IMR-90 (cell line): Measurements from ENCODE around the gene KLHL30. TPM values are rescaled to one million over a fixed set of nuclear protein-coding genes. Genes with fewer than 3 reads are reported as not detected.

Source experiments
- ATAC-seq: fragments of 200-7000 bp; cut with Tn5 transposase; 2 replicates; pipeline ENCODE4 v1.9.1; 2020; ENCODE audit warnings: low read depth, mild to moderate bottlenecking, moderate library complexity
- BruUV-seq: library from RNA; stranded (reverse); fragments of 400-500 nt; replicated peaks from 2 replicates; lab custom pipeline; 2021; lab: Mats Ljungman, UMichigan
- CTCF ChIA-PET: fragments of 300-600 bp; formaldehyde crosslinking; extraction: SDS; loops from one replicate; lab custom pipeline; 2021; ENCODE audit warnings: antibody characterized with exemption; lab: Yijun Ruan, JAX
- POLR2A ChIA-PET: fragments of 300-600 bp; sonication (Branson Sonifier 250); formaldehyde crosslinking; loops from one replicate; lab custom pipeline; 2022; ENCODE audit warnings: antibody characterized with exemption; ENCODE audit not compliant: unreplicated experiment; lab: Charles Lee
- DNase-seq: peaks from one replicate; pipeline ENCODE4 v3.0.0; 2013
- H2AFZ ChIP-seq: replicated peaks from 2 replicates; pipeline ENCODE3; 2013; ENCODE audit warnings: low read length, mild to moderate bottlenecking; ENCODE audit not compliant: poor library complexity
- H2AK5ac ChIP-seq: 2 replicates; pipeline ENCODE4 v1.6.1; 2013; ENCODE audit warnings: low read depth, low read length, inconsistent platforms
- H2AK9ac ChIP-seq: replicated peaks from 2 replicates; pipeline ENCODE3; 2013; ENCODE audit warnings: mild to moderate bottlenecking, low read depth, low read length, moderate library complexity; ENCODE audit not compliant: poor library complexity
- H2BK120ac ChIP-seq: 2 replicates; pipeline ENCODE4 v1.6.1; 2013; ENCODE audit warnings: low read depth, low read length, inconsistent platforms
- H2BK15ac ChIP-seq: 3 replicates; pipeline ENCODE4 v1.6.1; 2013; ENCODE audit warnings: low read depth, low read length, inconsistent platforms
- H2BK20ac ChIP-seq: 2 replicates; pipeline ENCODE4 v1.6.1; 2013; ENCODE audit warnings: low read depth, mild to moderate bottlenecking, inconsistent platforms, low read length, moderate library complexity
- H2BK5ac ChIP-seq: 2 replicates; pipeline ENCODE4 v1.6.1; 2013; ENCODE audit warnings: mild to moderate bottlenecking, low read depth, low read length, inconsistent platforms; ENCODE audit not compliant: poor library complexity, severe bottlenecking
- H3K14ac ChIP-seq: replicated peaks from 2 replicates; pipeline ENCODE4 v1.6.1; 2013; ENCODE audit warnings: low read depth, low read length, inconsistent platforms
- H3K18ac ChIP-seq: 2 replicates; pipeline ENCODE4 v1.6.1; 2013; ENCODE audit warnings: low read depth, low read length, control low read depth
- H3K23ac ChIP-seq: 2 replicates; pipeline ENCODE4 v1.6.1; 2013; ENCODE audit warnings: low read depth, low read length, inconsistent platforms
- H3K27ac ChIP-seq: 2 replicates; pipeline ENCODE4 v1.5.1; 2013; ENCODE audit warnings: mild to moderate bottlenecking, control low read depth, low read length; ENCODE audit not compliant: insufficient read depth
- H3K27me3 ChIP-seq: 2 replicates; pipeline ENCODE4 v1.6.1; 2013; ENCODE audit warnings: low read length; ENCODE audit not compliant: control insufficient read depth, insufficient read depth
- H3K36me3 ChIP-seq: 2 replicates; pipeline ENCODE4 v1.6.1; 2013; ENCODE audit warnings: low read length, mixed read lengths; ENCODE audit not compliant: control insufficient read depth, insufficient read depth
- H3K4ac ChIP-seq: 2 replicates; pipeline ENCODE4 v1.6.1; 2013; ENCODE audit warnings: low read depth, low read length, inconsistent platforms
- H3K4me1 ChIP-seq: 2 replicates; pipeline ENCODE4 v1.6.1; 2013; ENCODE audit warnings: low read length, mixed read lengths; ENCODE audit not compliant: control insufficient read depth, insufficient read depth
- H3K4me2 ChIP-seq: 2 replicates; pipeline ENCODE4 v1.6.1; 2013; ENCODE audit warnings: low read depth, mild to moderate bottlenecking, control low read depth, low read length, moderate library complexity
- H3K4me3 ChIP-seq: 2 replicates; pipeline ENCODE4 v1.5.1; 2013; ENCODE audit warnings: low read depth, mild to moderate bottlenecking, control low read depth, low read length, moderate library complexity; ENCODE audit not compliant: insufficient read depth
- H3K56ac ChIP-seq: 2 replicates; pipeline ENCODE4 v1.6.1; 2013; ENCODE audit warnings: low read length, inconsistent platforms; ENCODE audit not compliant: insufficient read depth; ENCODE audit errors: extremely low read depth
- H3K79me1 ChIP-seq, 2 experiments: 2 replicates each; pipeline ENCODE4 v1.6.1; 2013; ENCODE audit warnings: low read length in 2 of 2, inconsistent platforms in 1 of 2, low read depth in 1 of 2
- H3K9ac ChIP-seq: 2 replicates; pipeline ENCODE4 v1.6.1; 2013; ENCODE audit warnings: low read depth, low read length, control low read depth
- H3K9me1 ChIP-seq: 2 replicates; pipeline ENCODE4 v1.6.1; 2013; ENCODE audit warnings: low read length, inconsistent platforms; ENCODE audit not compliant: insufficient read depth
- H3K9me3 ChIP-seq: 2 replicates; pipeline ENCODE4 v1.6.1; 2013; ENCODE audit warnings: low read length; ENCODE audit not compliant: control insufficient read depth, insufficient read depth
- H4K20me1 ChIP-seq: 2 replicates; pipeline ENCODE4 v1.6.1; 2013; ENCODE audit warnings: low read length, inconsistent platforms; ENCODE audit not compliant: insufficient read depth
- H4K5ac ChIP-seq: 2 replicates; pipeline ENCODE4 v1.6.1; 2013; ENCODE audit warnings: mild to moderate bottlenecking, low read depth, low read length, control low read depth
- H4K8ac ChIP-seq, 2 experiments: 2 replicates each; pipeline ENCODE4 v1.6.1; 2013; ENCODE audit warnings: low read depth in 2 of 2, low read length in 2 of 2, control low read depth in 1 of 2, inconsistent platforms in 1 of 2
- H4K91ac ChIP-seq: 2 replicates; pipeline ENCODE4 v1.6.1; 2013; ENCODE audit warnings: low read depth, low read length, inconsistent platforms; ENCODE audit not compliant: insufficient read depth
- BHLHE40 ChIP-seq: fragments of 150-350 bp; IDR thresholded peaks from 2 replicates; pipeline ENCODE4 v1.6.1; 2016; ENCODE audit warnings: mild to moderate bottlenecking, low read depth, low read length
- CEBPB ChIP-seq: IDR thresholded peaks from 2 replicates; pipeline ENCODE4 v1.6.1; 2012; ENCODE audit warnings: low read depth, low read length, improper control_type of control experiment
- CHD1 ChIP-seq: IDR thresholded peaks from 2 replicates; pipeline ENCODE4 v1.6.1; 2012; ENCODE audit warnings: low read depth, low read length, improper control_type of control experiment
- FOS ChIP-seq: fragments of 150-350 bp; IDR thresholded peaks from 2 replicates; pipeline ENCODE4 v1.6.1; 2016; ENCODE audit warnings: low read depth, low read length
- MAFK ChIP-seq: IDR thresholded peaks from 2 replicates; pipeline ENCODE4 v1.6.1; 2012; ENCODE audit warnings: low read depth, low read length, improper control_type of control experiment
- MAZ ChIP-seq: IDR thresholded peaks from 2 replicates; pipeline ENCODE4 v1.6.1; 2012; ENCODE audit warnings: low read depth, mild to moderate bottlenecking, low read length, improper control_type of control experiment, moderate library complexity, borderline replicate concordance
- MXI1 ChIP-seq: IDR thresholded peaks from 2 replicates; pipeline ENCODE4 v1.6.1; 2012; ENCODE audit warnings: low read depth, mild to moderate bottlenecking, low read length, moderate library complexity, borderline replicate concordance
- NFE2L2 ChIP-seq: fragments of 150-350 bp; IDR thresholded peaks from 2 replicates; pipeline ENCODE4 v1.6.1; 2016; ENCODE audit warnings: low read depth, mild to moderate bottlenecking, low read length
- POLR2A ChIP-seq: IDR thresholded peaks from 2 replicates; pipeline ENCODE4 v1.6.1; 2012; ENCODE audit warnings: mild to moderate bottlenecking, low read depth, low read length
- RAD21 ChIP-seq: IDR thresholded peaks from 2 replicates; pipeline ENCODE4 v1.6.1; 2012; ENCODE audit warnings: low read length, improper control_type of control experiment
- RCOR1 ChIP-seq: IDR thresholded peaks from 2 replicates; pipeline ENCODE4 v1.6.1; 2012; ENCODE audit warnings: mild to moderate bottlenecking, low read length, improper control_type of control experiment; ENCODE audit not compliant: insufficient replicate concordance
- RFX5 ChIP-seq: IDR thresholded peaks from 2 replicates; pipeline ENCODE4 v1.8.0; 2012; ENCODE audit warnings: low read depth, mild to moderate bottlenecking, low read length, moderate library complexity
- SMC3 ChIP-seq: fragments of 150-350 bp; IDR thresholded peaks from 2 replicates; pipeline ENCODE4 v1.6.1; 2016; ENCODE audit warnings: low read depth, mild to moderate bottlenecking, antibody characterized with exemption, low read length, moderate library complexity
- WGBS, 2 experiments: methylation state at CpG; one replicate each; pipeline versions ENCODE4 v1.1.5 to v1.1.7; 2013; ENCODE audit warnings: missing lambda C conversion rate in 2 of 2; ENCODE audit not compliant: insufficient read length in 1 of 2; ENCODE audit errors: extremely low coverage in 2 of 2; 5-methylcytosine and 5-hydroxymethylcytosine counted together
- dilution Hi-C: fragments of 300-500 bp; cut with HindIII; formaldehyde crosslinking; loops from one replicate; pipeline ENCODE4 v1.14.3; 2018; ENCODE audit warnings: low sequenced_read_pairs; ENCODE audit not compliant: unreplicated experiment
- in situ Hi-C: fragments of 300-500 bp; cut with MboI; formaldehyde crosslinking; loops from 3 replicates; pipeline ENCODE4 v1.14.3; 2019; ENCODE audit warnings: low sequenced_read_pairs, inconsistent platforms, mixed read lengths
- intact Hi-C: fragments of 100-400 bp; cut with micrococcal nuclease; formaldehyde crosslinking; loops from 2 replicates; pipeline ENCODE4 v1.10.0; 2022
- polyA plus RNA-seq, 3 experiments: library from polyadenylated mRNA; depleted of rRNA; stranded (reverse); fragments of >200 nt; gene quantifications; 2 replicates each; pipeline ENCODE4 v1.2.3, GENCODE V29; 2012; ENCODE audit warnings: low replicate concordance in 1 of 3
- total RNA-seq: library from RNA; depleted of rRNA; stranded (reverse); fragments of >200 nt; gene quantifications from 2 replicates; pipeline ENCODE4 v1.2.3, GENCODE V29; 2012
- TF ChIP-seq, protein P1 (sequence below): fragments of 150-350 bp; IDR thresholded peaks from 2 replicates; pipeline ENCODE4 v1.6.1; 2017; ENCODE audit warnings: mild to moderate bottlenecking, antibody characterized with exemption, low read length, low read depth
- TF ChIP-seq, protein P2 (sequence below): fragments of 150-350 bp; IDR thresholded peaks from 2 replicates; pipeline ENCODE4 v1.6.1; 2016; ENCODE audit warnings: low read depth, mild to moderate bottlenecking, low read length, moderate library complexity, borderline replicate concordance
- TF ChIP-seq, protein P3 (sequence below): conservative IDR thresholded peaks from 2 replicates; pipeline ENCODE4 v1.5.1; 2012; ENCODE audit warnings: mild to moderate bottlenecking, low read depth, low read length, improper control_type of control experiment

The KLHL30 gene
- total and polyA plus RNA-seq, 2 of the 4 experiments (the other 2 are of a cell fraction): under 0.01 to 0.03 TPM

DNA sequence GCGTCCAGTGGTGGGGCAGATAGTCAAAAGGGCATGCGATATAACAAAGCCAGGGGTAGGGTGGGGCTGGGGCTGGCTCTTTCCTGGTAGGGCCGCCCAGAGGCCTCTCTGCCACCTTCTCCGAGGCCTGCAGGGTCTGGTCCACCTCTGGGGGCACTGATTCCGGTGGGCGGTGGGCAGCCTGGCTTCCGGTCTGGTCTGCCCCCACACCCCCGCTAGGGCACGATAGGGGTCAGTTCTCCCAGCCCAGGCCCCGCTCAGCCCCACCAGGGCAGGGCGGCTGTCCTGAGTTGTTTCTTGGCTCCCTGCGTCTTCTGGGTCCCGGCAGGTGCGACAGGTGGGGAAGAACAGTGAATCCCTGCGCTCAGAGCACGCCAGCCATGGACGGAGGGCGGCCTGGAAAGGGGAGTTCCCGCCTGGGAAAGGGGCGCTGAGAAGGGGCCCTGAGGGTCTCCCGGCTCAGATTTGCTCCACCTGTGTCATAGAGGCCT is 19.6 kb downstream of the KLHL30 start:
- H2AK5ac ChIP-seq: peak overlapping the region; percentile 47; the same call in 1 of the 2 replicates
- H4K5ac ChIP-seq: no peak overlapping the region
- no peak overlapping the region for H3K4me2 ChIP-seq
- no peak overlapping the region for H2BK5ac ChIP-seq
- no peaks in the 10 kb centered on the region for H4K20me1 ChIP-seq
- H2BK20ac ChIP-seq: no peak overlapping the region
- H3K4me3 ChIP-seq: no peak overlapping the region
- H2AFZ ChIP-seq: peak overlapping the region; percentile 87
- H3K4ac ChIP-seq: no peak overlapping the region
- peaks cover 19% of the 10 kb centered on the region for H3K4me1 ChIP-seq
- peak overlapping the region; percentile 59 for H2AK9ac ChIP-seq
- H3K79me1 ChIP-seq: no peaks in the 10 kb centered on the region; a peak in 1 of 4 replicates
- H3K9me3 ChIP-seq: no peaks in the 10 kb centered on the region
- H3K56ac ChIP-seq: no peak overlapping the region
- no peak overlapping the region for H3K9ac ChIP-seq
- no peaks in the 10 kb centered on the region for H3K36me3 ChIP-seq
- in situ Hi-C loops: no loop called here
- no peak overlapping the region for H4K91ac ChIP-seq
- H4K8ac ChIP-seq: no peak overlapping the region
- H2BK120ac ChIP-seq: no peak overlapping the region
- ChIA-PET CTCF (no interaction called here), POLR2A (no interaction called here)
- no peak overlapping the region for H3K14ac ChIP-seq
- H3K18ac ChIP-seq: no peak overlapping the region
- no peaks in the 10 kb centered on the region; the same call in 1 of the 2 replicates for H3K27me3 ChIP-seq
- dilution Hi-C loops: no loop called here
- DNase-seq: no peak
- intact Hi-C loops: no loop called here
- H3K9me1 ChIP-seq: 0 out of 2 replicates have a peak, but pooled peaks cover 7% of the 10 kb centered on the region
- 71% methylated on average over 6 of the region's 21 CpGs; no CpG with 5 or more reads in 1 of the 2 experiments for WGBS, 2 experiments
- no peak overlapping the region; the same call in 2 of the 3 replicates for H2BK15ac ChIP-seq
- H3K23ac ChIP-seq: no peak overlapping the region
- no peak overlapping the region for H3K27ac ChIP-seq
- no TSS peak for BruUV-seq
- TF ChIP-seq, protein P1, sequence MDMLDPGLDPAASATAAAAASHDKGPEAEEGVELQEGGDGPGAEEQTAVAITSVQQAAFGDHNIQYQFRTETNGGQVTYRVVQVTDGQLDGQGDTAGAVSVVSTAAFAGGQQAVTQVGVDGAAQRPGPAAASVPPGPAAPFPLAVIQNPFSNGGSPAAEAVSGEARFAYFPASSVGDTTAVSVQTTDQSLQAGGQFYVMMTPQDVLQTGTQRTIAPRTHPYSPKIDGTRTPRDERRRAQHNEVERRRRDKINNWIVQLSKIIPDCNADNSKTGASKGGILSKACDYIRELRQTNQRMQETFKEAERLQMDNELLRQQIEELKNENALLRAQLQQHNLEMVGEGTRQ: no peak
- TF ChIP-seq, protein P2, sequence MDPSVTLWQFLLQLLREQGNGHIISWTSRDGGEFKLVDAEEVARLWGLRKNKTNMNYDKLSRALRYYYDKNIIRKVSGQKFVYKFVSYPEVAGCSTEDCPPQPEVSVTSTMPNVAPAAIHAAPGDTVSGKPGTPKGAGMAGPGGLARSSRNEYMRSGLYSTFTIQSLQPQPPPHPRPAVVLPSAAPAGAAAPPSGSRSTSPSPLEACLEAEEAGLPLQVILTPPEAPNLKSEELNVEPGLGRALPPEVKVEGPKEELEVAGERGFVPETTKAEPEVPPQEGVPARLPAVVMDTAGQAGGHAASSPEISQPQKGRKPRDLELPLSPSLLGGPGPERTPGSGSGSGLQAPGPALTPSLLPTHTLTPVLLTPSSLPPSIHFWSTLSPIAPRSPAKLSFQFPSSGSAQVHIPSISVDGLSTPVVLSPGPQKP: no peak
- no peak for TF ChIP-seq BHLHE40
- TF ChIP-seq RAD21: no peak
- TF ChIP-seq RFX5: no peak
- no peak for TF ChIP-seq MAFK
- no peak for TF ChIP-seq SMC3
- TF ChIP-seq RCOR1: no peak
- no peak for TF ChIP-seq CEBPB
- no peak for TF ChIP-seq FOS
- TF ChIP-seq, protein P3, sequence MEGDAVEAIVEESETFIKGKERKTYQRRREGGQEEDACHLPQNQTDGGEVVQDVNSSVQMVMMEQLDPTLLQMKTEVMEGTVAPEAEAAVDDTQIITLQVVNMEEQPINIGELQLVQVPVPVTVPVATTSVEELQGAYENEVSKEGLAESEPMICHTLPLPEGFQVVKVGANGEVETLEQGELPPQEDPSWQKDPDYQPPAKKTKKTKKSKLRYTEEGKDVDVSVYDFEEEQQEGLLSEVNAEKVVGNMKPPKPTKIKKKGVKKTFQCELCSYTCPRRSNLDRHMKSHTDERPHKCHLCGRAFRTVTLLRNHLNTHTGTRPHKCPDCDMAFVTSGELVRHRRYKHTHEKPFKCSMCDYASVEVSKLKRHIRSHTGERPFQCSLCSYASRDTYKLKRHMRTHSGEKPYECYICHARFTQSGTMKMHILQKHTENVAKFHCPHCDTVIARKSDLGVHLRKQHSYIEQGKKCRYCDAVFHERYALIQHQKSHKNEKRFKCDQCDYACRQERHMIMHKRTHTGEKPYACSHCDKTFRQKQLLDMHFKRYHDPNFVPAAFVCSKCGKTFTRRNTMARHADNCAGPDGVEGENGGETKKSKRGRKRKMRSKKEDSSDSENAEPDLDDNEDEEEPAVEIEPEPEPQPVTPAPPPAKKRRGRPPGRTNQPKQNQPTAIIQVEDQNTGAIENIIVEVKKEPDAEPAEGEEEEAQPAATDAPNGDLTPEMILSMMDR: no peak
- TF ChIP-seq CHD1: no peak
- no peak for TF ChIP-seq POLR2A
- TF ChIP-seq MXI1: no peak
- TF ChIP-seq NFE2L2: no peak
- no peak for TF ChIP-seq MAZ
- no peak for ATAC-seq
